Ovary (tissue), 3 donors: Measurements from ENCODE around the gene SLC10A1.

Source experiments
- EP300 ChIP-seq: sonication (generic); formaldehyde crosslinking; IDR thresholded peaks from one replicate; pipeline ENCODE4 v1.6.1; 2017; ENCODE audit warnings: antibody characterized with exemption
- POLR2A ChIP-seq: fragments of 450-650 bp; IDR thresholded peaks from one replicate; pipeline ENCODE4 v1.6.1; 2017; ENCODE audit warnings: antibody characterized with exemption, mild to moderate bottlenecking, moderate library complexity
- TF ChIP-seq, protein P1 (sequence below), 3 donors: fragments of 450-650 bp in 2 of 3; fragments of 200-600 bp in 1 of 3; IDR thresholded peaks; one replicate each; pipeline versions ENCODE4 v1.5.1 to v1.8.0; 2016 to 2022; ENCODE audit warnings: antibody characterized with exemption in 3 of 3, mild to moderate bottlenecking in 1 of 3
- donor health status: DM: no; HTN: no; CAD: no.

DNA sequence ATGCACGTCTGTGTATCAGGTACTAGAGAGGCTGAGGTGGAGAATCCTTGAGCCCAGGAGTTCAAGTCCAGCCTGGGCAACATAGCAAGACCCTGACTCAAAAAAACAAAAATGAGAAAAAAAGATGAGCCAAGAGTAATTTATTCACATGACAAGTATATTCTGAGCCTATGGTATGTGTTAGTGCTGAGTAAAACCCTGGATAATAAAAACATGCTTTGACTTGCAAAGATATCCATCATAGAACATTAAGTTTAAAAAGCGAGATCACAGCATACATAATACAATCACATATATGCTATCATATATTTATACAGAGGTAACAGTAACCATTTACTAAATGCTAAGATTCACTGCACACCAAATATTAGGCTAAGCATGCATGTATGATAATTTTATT, 23.9 kb upstream of the SLC10A1 start:
- TF ChIP-seq POLR2A = no peak
- TF ChIP-seq, protein P1, sequence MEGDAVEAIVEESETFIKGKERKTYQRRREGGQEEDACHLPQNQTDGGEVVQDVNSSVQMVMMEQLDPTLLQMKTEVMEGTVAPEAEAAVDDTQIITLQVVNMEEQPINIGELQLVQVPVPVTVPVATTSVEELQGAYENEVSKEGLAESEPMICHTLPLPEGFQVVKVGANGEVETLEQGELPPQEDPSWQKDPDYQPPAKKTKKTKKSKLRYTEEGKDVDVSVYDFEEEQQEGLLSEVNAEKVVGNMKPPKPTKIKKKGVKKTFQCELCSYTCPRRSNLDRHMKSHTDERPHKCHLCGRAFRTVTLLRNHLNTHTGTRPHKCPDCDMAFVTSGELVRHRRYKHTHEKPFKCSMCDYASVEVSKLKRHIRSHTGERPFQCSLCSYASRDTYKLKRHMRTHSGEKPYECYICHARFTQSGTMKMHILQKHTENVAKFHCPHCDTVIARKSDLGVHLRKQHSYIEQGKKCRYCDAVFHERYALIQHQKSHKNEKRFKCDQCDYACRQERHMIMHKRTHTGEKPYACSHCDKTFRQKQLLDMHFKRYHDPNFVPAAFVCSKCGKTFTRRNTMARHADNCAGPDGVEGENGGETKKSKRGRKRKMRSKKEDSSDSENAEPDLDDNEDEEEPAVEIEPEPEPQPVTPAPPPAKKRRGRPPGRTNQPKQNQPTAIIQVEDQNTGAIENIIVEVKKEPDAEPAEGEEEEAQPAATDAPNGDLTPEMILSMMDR (IDR thresholded peaks at IDR 0.05) = no peak
- TF ChIP-seq EP300 = no peak
